Progenitor cell of endocrine pancreas (in vitro differentiated cells): ENCODE results near the gene THSD4. TPM values are rescaled to one million over a fixed set of nuclear protein-coding genes. Genes with fewer than 3 reads are reported as not detected.

Experiments used
- DNase-seq: peaks from one replicate; pipeline ENCODE4 v3.0.0; 2021; ENCODE audit warnings: low spot score; ENCODE audit not compliant: unreplicated experiment
- H3K27ac Mint-ChIP-seq: 2 replicates; pipeline ENCODE4 v1.8.0; 2021; ENCODE audit warnings: mild to moderate bottlenecking, moderate library complexity, mixed read lengths
- H3K27me3 Mint-ChIP-seq: 2 replicates; pipeline ENCODE4 v1.8.0; 2021; ENCODE audit warnings: mixed read lengths
- H3K36me3 Mint-ChIP-seq: 2 replicates; pipeline ENCODE4 v1.8.0; 2022; ENCODE audit warnings: mixed read lengths; ENCODE audit not compliant: insufficient read depth
- H3K4me1 Mint-ChIP-seq: 2 replicates; pipeline ENCODE4 v1.8.0; 2021; ENCODE audit warnings: low read depth, mixed read lengths
- H3K4me3 Mint-ChIP-seq: 2 replicates; pipeline ENCODE4 v1.8.0; 2021; ENCODE audit warnings: low read depth, mild to moderate bottlenecking, moderate library complexity, mixed read lengths
- H3K9me3 Mint-ChIP-seq: 2 replicates; pipeline ENCODE4 v1.8.0; 2021; ENCODE audit warnings: low read depth, mixed read lengths
- total RNA-seq: library from RNA; stranded (reverse); gene quantifications from 2 replicates; pipeline ENCODE4 v1.2.1, GENCODE V29; 2021
- TF ChIP-seq, protein P1 (sequence below): fragments of 200-600 bp; sonication (generic); IDR thresholded peaks from one replicate; pipeline ENCODE4 v1.5.0; 2021; ENCODE audit warnings: antibody characterized with exemption, mild to moderate bottlenecking; ENCODE audit not compliant: unreplicated experiment

THSD4 gene
- total RNA-seq, 1 donor from 2014 or later = 6.8 TPM

DNA sequence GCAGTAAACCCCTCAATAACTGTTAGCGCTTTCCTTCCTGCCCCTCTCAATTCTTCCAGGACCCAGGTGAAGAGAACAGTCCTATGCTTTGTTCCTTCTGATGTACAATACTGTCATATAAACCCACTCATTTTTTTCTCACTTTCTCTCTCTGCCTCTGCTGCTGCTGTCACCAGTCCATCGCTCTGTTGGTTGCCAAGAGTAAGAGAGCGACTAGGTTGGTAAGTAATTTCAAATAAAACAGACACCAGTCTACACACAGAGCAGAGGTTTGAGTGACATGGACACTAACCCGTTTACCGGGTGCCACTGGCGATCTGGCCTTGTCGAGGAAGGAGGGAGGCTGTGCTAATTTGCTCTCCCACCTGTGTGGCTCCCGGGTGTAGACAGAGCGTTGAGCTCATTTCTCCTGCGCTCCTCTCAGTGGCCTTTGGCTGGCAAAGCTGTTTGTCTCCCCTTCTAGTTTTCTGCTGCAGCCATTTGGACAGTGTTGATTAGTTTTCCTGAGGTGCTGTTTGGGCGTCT lies 215.4 kb downstream of the THSD4 start:
- H3K27me3 Mint-ChIP-seq = peaks cover 16% of the 10 kb centered on the region
- H3K9me3 Mint-ChIP-seq = no peaks in the 10 kb centered on the region
- TF ChIP-seq, protein P1, sequence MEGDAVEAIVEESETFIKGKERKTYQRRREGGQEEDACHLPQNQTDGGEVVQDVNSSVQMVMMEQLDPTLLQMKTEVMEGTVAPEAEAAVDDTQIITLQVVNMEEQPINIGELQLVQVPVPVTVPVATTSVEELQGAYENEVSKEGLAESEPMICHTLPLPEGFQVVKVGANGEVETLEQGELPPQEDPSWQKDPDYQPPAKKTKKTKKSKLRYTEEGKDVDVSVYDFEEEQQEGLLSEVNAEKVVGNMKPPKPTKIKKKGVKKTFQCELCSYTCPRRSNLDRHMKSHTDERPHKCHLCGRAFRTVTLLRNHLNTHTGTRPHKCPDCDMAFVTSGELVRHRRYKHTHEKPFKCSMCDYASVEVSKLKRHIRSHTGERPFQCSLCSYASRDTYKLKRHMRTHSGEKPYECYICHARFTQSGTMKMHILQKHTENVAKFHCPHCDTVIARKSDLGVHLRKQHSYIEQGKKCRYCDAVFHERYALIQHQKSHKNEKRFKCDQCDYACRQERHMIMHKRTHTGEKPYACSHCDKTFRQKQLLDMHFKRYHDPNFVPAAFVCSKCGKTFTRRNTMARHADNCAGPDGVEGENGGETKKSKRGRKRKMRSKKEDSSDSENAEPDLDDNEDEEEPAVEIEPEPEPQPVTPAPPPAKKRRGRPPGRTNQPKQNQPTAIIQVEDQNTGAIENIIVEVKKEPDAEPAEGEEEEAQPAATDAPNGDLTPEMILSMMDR = no peak
- no peak overlapping the region for H3K27ac Mint-ChIP-seq
- no peaks in the 10 kb centered on the region for H3K4me1 Mint-ChIP-seq
- no peaks in the 10 kb centered on the region for H3K36me3 Mint-ChIP-seq
- H3K4me3 Mint-ChIP-seq = no peak overlapping the region
- no peak for DNase-seq

DNA sequence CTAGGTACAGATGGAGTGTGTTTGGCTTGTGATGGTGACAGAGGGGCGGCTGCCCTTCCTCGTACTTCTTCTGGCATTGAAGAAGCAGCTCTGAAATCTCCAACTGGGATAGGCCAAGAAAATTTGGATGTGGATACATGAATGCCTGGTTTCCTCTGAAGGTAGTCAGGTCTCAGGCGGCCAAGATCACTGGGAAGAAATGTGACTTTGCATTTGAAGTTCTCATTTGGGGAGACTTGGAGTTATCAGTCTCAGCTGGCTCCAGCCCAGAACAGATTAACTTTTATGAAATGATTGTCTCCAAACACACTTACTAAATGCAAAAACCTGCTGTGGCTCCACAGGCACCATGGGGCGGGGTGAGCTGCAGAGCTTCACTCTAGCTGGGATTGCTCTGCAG lies 215.9 kb downstream of the THSD4 start:
- TF ChIP-seq, protein P1 = no peak
- Mint-ChIP-seq H3K4me1 (no peaks in the 10 kb centered on the region), H3K9me3 (no peaks in the 10 kb centered on the region), H3K27ac (no peak overlapping the region), H3K36me3 (no peaks in the 10 kb centered on the region), H3K4me3 (no peak overlapping the region), H3K27me3 (peaks cover 20% of the 10 kb centered on the region)
- no peak for DNase-seq

DNA sequence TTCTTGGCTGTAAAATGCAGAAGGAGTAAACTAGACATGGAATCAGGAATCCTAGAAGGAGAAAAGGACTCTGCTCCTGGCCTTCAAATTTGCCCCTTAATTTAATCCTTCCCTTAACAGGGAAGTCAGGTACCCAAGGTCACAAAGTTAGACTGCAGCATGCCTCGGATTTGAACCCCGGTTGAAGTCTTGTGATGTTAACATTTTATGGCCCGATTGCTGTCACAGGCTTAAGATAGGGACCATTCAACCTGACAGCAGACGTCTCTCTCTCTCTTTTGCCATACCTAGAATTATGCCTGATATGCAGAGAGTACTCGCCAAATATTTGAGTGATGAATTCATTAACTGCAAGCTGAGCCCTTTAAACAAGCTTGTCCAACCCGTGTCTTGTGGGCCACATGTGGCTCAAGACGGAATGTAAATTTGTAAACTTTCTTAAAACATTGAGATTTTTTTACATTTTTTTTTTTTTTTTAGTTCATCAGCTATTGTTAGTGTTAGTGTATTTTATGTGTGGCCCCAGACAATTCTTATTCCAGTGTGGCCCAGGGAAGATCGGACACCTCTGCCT lies 217.2 kb downstream of the THSD4 start:
- no peak for DNase-seq
- Mint-ChIP-seq H3K4me3 (no peak overlapping the region), H3K4me1 (peaks cover 8% of the 10 kb centered on the region), H3K9me3 (no peaks in the 10 kb centered on the region), H3K27ac (no peak overlapping the region), H3K36me3 (no peaks in the 10 kb centered on the region), H3K27me3 (peaks cover 24% of the 10 kb centered on the region)
- TF ChIP-seq, protein P1 = no peak

DNA sequence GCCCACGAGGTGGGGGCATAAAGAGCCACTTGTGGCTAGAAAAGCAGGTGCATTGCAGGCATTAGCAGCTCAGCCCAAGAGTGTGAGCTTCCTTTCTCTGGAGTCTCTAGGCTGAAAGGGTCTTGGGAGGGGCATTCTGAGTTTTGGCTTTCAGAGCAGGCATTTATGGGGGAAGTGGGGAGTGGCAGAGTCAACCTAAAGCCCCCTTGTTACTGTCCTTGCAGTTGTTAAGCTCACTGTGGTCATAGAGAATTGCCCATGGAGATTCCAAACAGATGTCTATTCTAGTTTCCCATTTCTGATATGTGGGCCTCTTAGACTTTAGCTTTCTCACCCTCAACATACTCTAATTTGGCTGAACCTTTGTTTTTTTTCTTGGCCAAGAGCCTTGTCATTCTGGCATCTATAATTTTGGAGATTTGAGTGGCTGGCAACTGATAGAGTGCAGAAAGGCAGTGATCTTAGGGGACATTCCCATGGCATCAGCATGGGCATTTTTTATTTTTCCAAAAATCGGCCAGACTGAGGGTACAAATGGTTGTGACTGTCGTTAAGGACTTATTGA lies 217.9 kb downstream of the THSD4 start:
- H3K36me3 Mint-ChIP-seq = no peaks in the 10 kb centered on the region
- no peak overlapping the region for H3K27ac Mint-ChIP-seq
- H3K4me1 Mint-ChIP-seq = peaks cover 9% of the 10 kb centered on the region

DNA sequence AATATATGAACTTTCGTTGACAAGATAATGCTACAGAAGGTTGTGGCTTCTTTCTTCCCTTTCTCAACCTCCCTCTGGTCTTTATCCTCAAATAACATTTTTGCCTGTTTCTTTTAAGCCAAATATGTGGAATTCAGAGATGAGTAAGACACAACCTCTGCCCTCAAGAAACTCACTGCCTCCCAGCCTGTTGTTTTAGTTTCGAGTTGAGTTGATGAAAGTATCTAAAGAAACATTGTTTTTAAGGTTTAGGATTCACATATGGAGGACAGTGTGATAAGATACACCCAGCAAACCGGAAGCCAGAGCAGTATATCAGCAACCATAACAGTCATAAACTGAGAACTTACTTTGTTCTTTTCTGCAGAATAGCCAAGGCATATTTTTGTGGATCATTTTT lies 218.6 kb downstream of the THSD4 start:
- DNase-seq = no peak
- Mint-ChIP-seq H3K4me1 (peaks cover 11% of the 10 kb centered on the region), H3K4me3 (no peak overlapping the region), H3K9me3 (no peaks in the 10 kb centered on the region), H3K27me3 (peaks cover 30% of the 10 kb centered on the region), H3K27ac (no peak overlapping the region), H3K36me3 (no peaks in the 10 kb centered on the region)
- TF ChIP-seq, protein P1 = no peak

More for the DNA sequence above, 217.9 kb downstream of the THSD4 start:
- no peak overlapping the region for H3K4me3 Mint-ChIP-seq
- H3K9me3 Mint-ChIP-seq = no peaks in the 10 kb centered on the region
- H3K27me3 Mint-ChIP-seq = peaks cover 24% of the 10 kb centered on the region
- TF ChIP-seq, protein P1 = no peak
- no peak for DNase-seq
